Ishikawa (cell line): ENCODE data around the gene CD83.

Experiments used
- CEBPB ChIP-seq: IDR thresholded peaks from 2 replicates; pipeline ENCODE4 v1.6.1; 2012
- CREB1 ChIP-seq: IDR thresholded peaks from 2 replicates; pipeline ENCODE4 v1.6.1; 2012; ENCODE audit warnings: low read depth
- EGR1 ChIP-seq: IDR thresholded peaks from 2 replicates; pipeline ENCODE4 v1.6.1; 2012
- EP300 ChIP-seq: IDR thresholded peaks from 2 replicates; pipeline ENCODE4 v1.6.1; 2012; ENCODE audit warnings: borderline replicate concordance
- FOXM1 ChIP-seq: IDR thresholded peaks from 2 replicates; pipeline ENCODE4 v1.6.1; 2012; ENCODE audit warnings: low read depth, borderline replicate concordance
- NFIC ChIP-seq: IDR thresholded peaks from 2 replicates; pipeline ENCODE4 v1.6.1; 2012
- RAD21 ChIP-seq: IDR thresholded peaks from 2 replicates; pipeline ENCODE4 v1.6.1; 2012; ENCODE audit warnings: low read depth
- TAF1 ChIP-seq: IDR thresholded peaks from 2 replicates; pipeline ENCODE4 v1.6.1; 2012; ENCODE audit warnings: low read depth, mild to moderate bottlenecking
- TCF12 ChIP-seq: IDR thresholded peaks from 2 replicates; pipeline ENCODE4 v1.6.1; 2012; ENCODE audit warnings: low read depth
- TEAD4 ChIP-seq: IDR thresholded peaks from 2 replicates; pipeline ENCODE4 v1.6.1; 2012
- YY1 ChIP-seq: IDR thresholded peaks from 2 replicates; pipeline ENCODE4 v1.6.1; 2012; ENCODE audit warnings: low read depth
- ZBTB7A ChIP-seq: IDR thresholded peaks from 2 replicates; pipeline ENCODE4 v1.6.1; 2012; ENCODE audit warnings: low read depth
- TF ChIP-seq, protein P1 (sequence below): IDR thresholded peaks from 2 replicates; pipeline ENCODE4 v1.6.1; 2012
- TF ChIP-seq, protein P2 (sequence below): IDR thresholded peaks from 2 replicates; pipeline ENCODE4 v1.6.1; 2012; ENCODE audit warnings: low read depth, mild to moderate bottlenecking
- TF ChIP-seq, protein P3 (sequence below): IDR thresholded peaks from 2 replicates; pipeline ENCODE4 v1.6.1; 2012

CD83 gene

DNA sequence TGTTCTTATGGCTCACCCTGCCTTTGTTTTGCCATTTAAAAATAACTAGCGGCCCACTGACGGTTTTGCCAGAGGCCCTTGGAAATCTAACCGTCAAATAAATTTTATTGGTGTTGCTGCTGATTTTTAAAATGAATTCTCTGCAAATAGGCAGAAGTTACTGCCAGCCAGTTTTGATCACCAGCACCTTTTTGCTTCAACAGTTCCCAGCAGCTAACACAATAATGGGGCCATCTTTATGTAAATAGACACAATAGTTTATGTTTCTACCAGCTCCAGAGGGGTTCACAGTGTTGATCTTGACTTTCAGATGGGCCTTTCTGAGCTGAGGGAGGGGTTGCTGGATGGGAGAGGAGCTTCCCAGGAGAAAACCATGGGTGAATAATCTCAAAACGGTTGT, 11.2 kb downstream of the CD83 start:
- no peak for TF ChIP-seq TAF1
- TF ChIP-seq CREB1 = no peak
- TF ChIP-seq EGR1 = no peak
- no peak for TF ChIP-seq RAD21
- no peak for TF ChIP-seq TEAD4
- TF ChIP-seq, protein P1, sequence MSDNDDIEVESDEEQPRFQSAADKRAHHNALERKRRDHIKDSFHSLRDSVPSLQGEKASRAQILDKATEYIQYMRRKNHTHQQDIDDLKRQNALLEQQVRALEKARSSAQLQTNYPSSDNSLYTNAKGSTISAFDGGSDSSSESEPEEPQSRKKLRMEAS = no peak
- no peak for TF ChIP-seq EP300
- TF ChIP-seq, protein P2, sequence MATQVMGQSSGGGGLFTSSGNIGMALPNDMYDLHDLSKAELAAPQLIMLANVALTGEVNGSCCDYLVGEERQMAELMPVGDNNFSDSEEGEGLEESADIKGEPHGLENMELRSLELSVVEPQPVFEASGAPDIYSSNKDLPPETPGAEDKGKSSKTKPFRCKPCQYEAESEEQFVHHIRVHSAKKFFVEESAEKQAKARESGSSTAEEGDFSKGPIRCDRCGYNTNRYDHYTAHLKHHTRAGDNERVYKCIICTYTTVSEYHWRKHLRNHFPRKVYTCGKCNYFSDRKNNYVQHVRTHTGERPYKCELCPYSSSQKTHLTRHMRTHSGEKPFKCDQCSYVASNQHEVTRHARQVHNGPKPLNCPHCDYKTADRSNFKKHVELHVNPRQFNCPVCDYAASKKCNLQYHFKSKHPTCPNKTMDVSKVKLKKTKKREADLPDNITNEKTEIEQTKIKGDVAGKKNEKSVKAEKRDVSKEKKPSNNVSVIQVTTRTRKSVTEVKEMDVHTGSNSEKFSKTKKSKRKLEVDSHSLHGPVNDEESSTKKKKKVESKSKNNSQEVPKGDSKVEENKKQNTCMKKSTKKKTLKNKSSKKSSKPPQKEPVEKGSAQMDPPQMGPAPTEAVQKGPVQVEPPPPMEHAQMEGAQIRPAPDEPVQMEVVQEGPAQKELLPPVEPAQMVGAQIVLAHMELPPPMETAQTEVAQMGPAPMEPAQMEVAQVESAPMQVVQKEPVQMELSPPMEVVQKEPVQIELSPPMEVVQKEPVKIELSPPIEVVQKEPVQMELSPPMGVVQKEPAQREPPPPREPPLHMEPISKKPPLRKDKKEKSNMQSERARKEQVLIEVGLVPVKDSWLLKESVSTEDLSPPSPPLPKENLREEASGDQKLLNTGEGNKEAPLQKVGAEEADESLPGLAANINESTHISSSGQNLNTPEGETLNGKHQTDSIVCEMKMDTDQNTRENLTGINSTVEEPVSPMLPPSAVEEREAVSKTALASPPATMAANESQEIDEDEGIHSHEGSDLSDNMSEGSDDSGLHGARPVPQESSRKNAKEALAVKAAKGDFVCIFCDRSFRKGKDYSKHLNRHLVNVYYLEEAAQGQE = no peak
- no peak for TF ChIP-seq TCF12
- no peak for TF ChIP-seq CEBPB
- TF ChIP-seq, protein P3, sequence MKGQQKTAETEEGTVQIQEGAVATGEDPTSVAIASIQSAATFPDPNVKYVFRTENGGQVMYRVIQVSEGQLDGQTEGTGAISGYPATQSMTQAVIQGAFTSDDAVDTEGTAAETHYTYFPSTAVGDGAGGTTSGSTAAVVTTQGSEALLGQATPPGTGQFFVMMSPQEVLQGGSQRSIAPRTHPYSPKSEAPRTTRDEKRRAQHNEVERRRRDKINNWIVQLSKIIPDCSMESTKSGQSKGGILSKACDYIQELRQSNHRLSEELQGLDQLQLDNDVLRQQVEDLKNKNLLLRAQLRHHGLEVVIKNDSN = no peak
- no peak for TF ChIP-seq YY1
- no peak for TF ChIP-seq NFIC
- TF ChIP-seq FOXM1 = no peak
- no peak for TF ChIP-seq ZBTB7A

DNA sequence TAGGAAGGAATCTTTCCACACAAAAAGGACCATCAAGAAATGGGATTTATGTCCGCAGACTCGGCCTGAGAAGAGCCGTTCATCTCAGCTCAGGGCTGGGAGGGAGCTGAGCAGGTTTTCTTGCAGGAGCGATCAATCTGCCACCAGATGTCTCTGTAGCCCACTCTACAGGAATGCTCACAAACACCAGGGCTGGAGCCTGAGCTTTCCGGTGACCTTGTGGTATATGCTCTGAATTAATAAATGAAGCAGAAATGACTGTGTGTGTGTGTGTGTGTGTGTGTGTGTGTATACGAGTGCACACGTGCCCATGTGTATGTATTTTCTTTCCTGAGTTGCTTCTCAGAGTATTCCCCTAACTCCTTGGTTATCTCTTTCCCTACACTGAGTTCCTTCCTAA, 12.0 kb downstream of the CD83 start:
- TF ChIP-seq YY1 = no peak
- TF ChIP-seq RAD21 = peak; percentile 53

DNA sequence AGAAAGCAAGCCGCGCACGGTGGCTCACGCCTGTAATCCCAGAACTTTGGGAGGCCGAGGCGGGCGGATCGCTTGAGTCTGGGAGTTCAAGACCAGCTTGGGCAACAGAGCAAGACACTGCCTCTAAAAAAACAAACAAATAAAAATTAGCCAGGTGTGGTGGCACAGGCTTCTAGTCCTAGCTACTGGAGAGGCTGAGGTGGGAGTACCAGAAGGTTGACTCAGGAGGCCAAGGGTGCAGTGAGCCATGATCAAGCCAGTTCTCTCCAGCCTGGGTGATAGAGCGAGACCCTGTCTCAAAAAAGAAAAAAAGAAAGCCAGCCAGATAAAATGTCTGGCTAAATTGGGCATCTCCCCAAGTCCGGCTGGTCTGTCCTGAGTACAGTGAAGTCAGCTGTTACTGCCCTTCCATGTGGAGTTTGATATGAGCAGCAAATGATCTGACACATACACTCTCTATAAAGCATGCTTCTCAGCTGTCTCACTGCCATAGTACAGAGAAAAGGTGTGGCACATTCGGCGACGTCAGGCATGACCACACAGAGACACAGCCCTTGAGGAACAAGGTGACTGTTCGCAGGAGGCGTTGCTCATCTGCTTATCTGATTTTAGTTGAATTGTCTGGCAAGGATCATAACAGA, 13.0 kb downstream of the CD83 start:
- no peak for TF ChIP-seq EGR1
- TF ChIP-seq NFIC = no peak
- no peak for TF ChIP-seq RAD21
- TF ChIP-seq ZBTB7A = no peak
- TF ChIP-seq YY1 = no peak
- TF ChIP-seq, protein P3 = no peak
- no peak for TF ChIP-seq TAF1
- TF ChIP-seq TEAD4 = no peak
- no peak for TF ChIP-seq FOXM1
- TF ChIP-seq CEBPB = no peak
- no peak for TF ChIP-seq TCF12
- TF ChIP-seq EP300 = no peak
- TF ChIP-seq, protein P1 = no peak

DNA sequence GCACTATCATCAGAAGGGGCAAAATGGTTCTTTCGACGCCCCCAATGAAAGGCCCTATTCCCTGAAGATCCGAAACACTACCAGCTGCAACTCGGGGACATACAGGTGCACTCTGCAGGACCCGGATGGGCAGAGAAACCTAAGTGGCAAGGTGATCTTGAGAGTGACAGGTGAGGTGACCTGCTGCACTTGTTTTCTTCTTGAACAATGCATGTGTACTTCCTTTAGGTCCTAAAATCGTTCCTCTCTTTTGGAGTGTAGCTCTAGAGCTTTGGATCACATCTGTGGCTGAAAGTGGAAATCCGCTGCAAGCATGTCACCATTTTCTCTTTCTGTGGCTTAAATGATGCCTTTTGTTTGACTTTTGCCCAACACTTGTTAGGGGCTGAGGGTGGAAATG, 14.0 kb downstream of the CD83 start:
- TF ChIP-seq RAD21 (no peak), NFIC (no peak), TCF12 (no peak), ZBTB7A (no peak)

DNA sequence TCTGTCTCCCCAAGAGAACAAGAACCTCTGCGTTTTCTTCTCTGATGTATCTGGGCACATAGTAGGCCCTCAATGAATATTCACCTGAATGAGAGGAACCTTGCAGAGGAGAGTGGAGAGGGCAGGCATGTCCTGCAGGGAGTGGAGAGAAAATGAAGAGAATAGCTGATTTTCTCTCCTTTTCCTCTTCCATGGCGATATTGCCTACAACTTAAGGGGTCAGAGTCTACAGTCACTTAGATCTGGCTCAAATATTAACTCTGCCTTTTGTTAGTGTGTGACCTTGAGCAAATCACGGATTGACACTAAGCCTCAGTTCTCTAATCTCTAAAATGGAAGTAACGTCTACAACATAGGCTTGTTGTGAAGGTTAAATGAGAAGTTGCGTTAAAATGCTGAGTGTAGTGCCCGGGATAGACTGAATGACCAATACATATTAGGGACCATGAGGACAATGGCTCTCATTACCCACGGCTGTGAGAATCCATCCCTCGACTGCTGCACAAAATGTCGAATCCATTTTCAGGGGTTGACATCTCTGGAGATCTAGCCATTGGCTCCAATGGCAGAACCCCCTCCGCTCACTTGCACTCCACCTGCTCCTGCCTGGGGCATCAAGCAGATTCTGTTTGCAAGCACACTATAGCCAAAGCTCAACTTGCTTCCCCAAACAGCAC, 14.8 kb downstream of the CD83 start:
- TF ChIP-seq CREB1 (no peak), FOXM1 (no peak)

DNA sequence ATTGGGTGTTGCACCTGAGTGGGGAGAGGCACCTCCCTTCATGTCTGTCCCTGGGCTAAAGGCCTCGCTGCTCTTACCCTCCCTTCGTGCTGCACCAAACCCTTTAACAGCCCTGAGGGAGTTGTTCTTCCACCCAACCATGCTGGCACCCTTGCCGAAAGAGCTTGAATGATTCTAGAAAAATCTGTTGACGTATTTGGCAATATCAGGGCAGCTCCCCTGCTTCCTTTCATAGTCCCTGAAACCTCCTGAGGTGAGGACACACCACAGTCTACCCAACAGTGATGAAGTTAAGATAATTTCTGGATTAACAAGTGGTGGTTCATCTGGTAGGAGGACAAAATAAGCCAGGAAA, 15.3 kb downstream of the CD83 start:
- TF ChIP-seq FOXM1 (no peak), EGR1 (no peak), CEBPB (no peak), CREB1 (no peak), TCF12 (no peak), EP300 (no peak), TEAD4 (no peak), YY1 (no peak), ZBTB7A (no peak), RAD21 (no peak), NFIC (no peak), TAF1 (no peak)
- TF ChIP-seq, protein P1 = no peak
- TF ChIP-seq, protein P3 = no peak
- TF ChIP-seq, protein P2 = no peak
